ENCODE measurements around the gene NUDT22.

DNA sequence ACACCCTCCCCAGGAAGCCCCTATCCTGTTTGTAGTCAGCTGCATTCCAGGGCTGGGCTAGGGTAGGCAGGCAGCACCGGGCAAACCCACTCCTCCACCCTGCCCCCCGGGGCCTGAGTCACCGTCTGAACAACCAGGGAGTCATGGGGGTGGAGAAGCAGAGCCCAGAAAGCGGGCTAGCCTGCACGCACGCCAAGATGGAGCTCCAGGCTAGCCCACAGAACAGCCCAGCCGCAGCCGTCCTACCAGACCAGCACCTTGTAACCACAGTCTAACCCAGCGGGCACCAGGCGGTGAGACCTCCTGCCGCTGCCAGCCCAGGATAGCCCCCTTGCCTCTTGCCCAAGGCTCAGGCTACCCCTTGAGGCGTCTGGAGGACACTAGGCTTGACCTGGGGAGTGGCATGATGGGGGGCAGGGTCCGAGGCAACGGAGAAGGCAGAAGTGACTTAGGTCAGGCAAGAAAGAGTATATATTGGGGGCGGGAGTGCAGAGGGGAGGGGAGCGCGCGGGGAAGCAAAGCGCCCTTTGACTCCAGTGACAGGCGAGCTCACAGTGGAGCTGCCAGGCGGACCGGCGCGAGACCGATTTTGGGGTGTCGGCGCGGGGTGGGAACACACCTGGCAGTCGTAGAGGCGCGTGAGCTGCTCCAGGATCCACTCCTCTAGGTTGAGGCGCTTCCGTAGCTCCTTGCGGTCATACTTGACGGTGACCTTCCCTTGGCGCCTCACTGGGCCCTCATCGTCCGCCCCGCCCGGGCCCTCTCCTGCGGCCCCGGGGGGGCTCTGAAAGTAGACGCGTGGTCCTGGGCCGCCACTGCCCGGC lies 19.9 kb downstream of the NUDT22 start:
- TF ChIP-seq POLR2A (IDR thresholded peaks at IDR 0.05; ENCODE audit: low read depth, low read length) (0 out of 2 replicates have a peak, but pooled peaks have one; percentile 23), TAF1 (IDR thresholded peaks at IDR 0.05; ENCODE audit: low read depth, low read length) (0 out of 2 replicates have a peak, but pooled peaks have one; percentile 17), POLR2AphosphoS5 (IDR thresholded peaks at IDR 0.05; ENCODE audit: low read depth, low read length) (no peak), PAX5 (IDR thresholded peaks at IDR 0.05; ENCODE audit: insufficient read depth, low read length, severe bottlenecking) (no peak), SPI1 (IDR thresholded peaks at IDR 0.05; ENCODE audit: low read depth, low read length) (no peak), POU2F2 (IDR thresholded peaks at IDR 0.05; ENCODE audit: low read depth, low read length) (no peak)
